ENCODE results near the gene LEKR1.

LEKR1 gene

GRCh38 chr3:157061265-157061664 lies 235.1 kb downstream of the LEKR1 start:
- Histone ChIP-seq H3K36me3 (ENCODE audit: control insufficient read depth in 5 of 5, insufficient read depth in 5 of 5, low read length in 5 of 5) (no peaks in the 10 kb centered on the region), H3K9me3 (ENCODE audit: control insufficient read depth in 5 of 5, low read length in 5 of 5) (no peaks in the 10 kb centered on the region), H3K9ac (ENCODE audit: low read length in 5 of 5) (no peak overlapping the region), H3K4me1 (ENCODE audit: control insufficient read depth in 5 of 5, insufficient read depth in 5 of 5, low read length in 5 of 5) (peaks cover 0 to 7% (median 0%) of the 10 kb centered on the region in 5 donors), H3K27me3 (ENCODE audit: control insufficient read depth in 5 of 5, insufficient read depth in 4 of 5, low read length in 5 of 5) (no peaks in the 10 kb centered on the region), H3K4me3 (ENCODE audit: low read depth in 1 of 5, low read length in 5 of 5) (no peak overlapping the region), H3K27ac (ENCODE audit: low read depth, low read length) (no peak overlapping the region)

DNA sequence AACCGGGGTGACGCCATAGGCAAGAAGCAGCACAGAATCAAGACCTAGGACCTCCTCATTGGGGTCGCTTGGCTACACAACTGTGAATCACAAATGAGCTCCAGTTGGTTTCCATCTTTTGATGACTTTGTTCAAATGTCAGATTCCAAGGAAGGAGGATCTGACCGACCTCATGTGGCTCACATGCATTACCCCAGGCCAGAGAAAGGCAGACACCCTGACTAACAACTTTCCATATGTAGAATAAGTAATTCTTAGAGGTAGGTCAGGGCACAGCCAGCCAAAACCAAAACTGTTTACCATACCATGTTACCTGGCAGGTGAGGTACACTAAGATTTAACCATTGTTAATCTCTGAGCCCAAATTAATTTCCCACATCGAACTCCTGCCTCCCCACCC lies 237.3 kb downstream of the LEKR1 start:
- Histone ChIP-seq H3K4me1 (ENCODE audit: control insufficient read depth in 5 of 5, insufficient read depth in 5 of 5, low read length in 5 of 5) (peaks cover 0 to 7% (median 0%) of the 10 kb centered on the region in 5 donors), H3K36me3 (ENCODE audit: control insufficient read depth in 5 of 5, insufficient read depth in 5 of 5, low read length in 5 of 5) (no peaks in the 10 kb centered on the region), H3K9ac (ENCODE audit: low read length in 5 of 5) (no peak overlapping the region), H3K4me3 (ENCODE audit: low read depth in 1 of 5, low read length in 5 of 5) (no peak overlapping the region), H3K9me3 (ENCODE audit: control insufficient read depth in 5 of 5, low read length in 5 of 5) (no peaks in the 10 kb centered on the region), H3K27ac (ENCODE audit: low read depth, low read length) (no peak overlapping the region), H3K27me3 (ENCODE audit: control insufficient read depth in 5 of 5, insufficient read depth in 4 of 5, low read length in 5 of 5) (no peaks in the 10 kb centered on the region)

GRCh38 chr3:157063926-157064325 lies 237.8 kb downstream of the LEKR1 start:
- Histone ChIP-seq H3K27me3 (ENCODE audit: control insufficient read depth in 5 of 5, insufficient read depth in 4 of 5, low read length in 5 of 5) (no peaks in the 10 kb centered on the region), H3K9me3 (ENCODE audit: control insufficient read depth in 5 of 5, low read length in 5 of 5) (no peaks in the 10 kb centered on the region), H3K36me3 (ENCODE audit: control insufficient read depth in 5 of 5, insufficient read depth in 5 of 5, low read length in 5 of 5) (no peaks in the 10 kb centered on the region), H3K4me3 (ENCODE audit: low read depth in 1 of 5, low read length in 5 of 5) (no peak overlapping the region), H3K4me1 (ENCODE audit: control insufficient read depth in 5 of 5, insufficient read depth in 5 of 5, low read length in 5 of 5) (peaks cover 0 to 7% (median 0%) of the 10 kb centered on the region in 5 donors), H3K9ac (ENCODE audit: low read length in 5 of 5) (no peak overlapping the region), H3K27ac (ENCODE audit: low read depth, low read length) (no peak overlapping the region)

DNA sequence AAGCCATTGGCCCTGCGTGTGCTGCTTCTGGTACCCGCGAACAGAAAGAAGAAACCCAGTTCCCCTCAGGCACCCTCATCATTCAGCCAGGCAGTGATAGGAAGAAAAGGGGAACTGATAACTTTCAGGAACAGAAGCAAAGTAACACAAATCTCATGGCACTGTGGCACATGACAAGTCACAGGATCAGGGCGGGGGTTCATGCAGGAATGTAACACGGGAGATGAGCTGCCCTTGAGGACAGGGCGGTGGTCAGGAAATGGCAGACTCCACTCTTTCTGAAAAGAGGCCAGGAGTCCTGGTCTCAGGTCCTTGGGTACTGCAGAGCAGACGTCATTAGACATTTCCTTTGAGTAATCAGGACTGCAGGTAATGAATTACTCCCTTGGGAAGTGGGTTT lies 238.2 kb downstream of the LEKR1 start:
- Histone ChIP-seq H3K9ac (ENCODE audit: low read length in 5 of 5) (no peak overlapping the region), H3K27ac (ENCODE audit: low read depth, low read length) (no peak overlapping the region), H3K4me3 (ENCODE audit: low read depth in 1 of 5, low read length in 5 of 5) (no peak overlapping the region), H3K36me3 (ENCODE audit: control insufficient read depth in 5 of 5, insufficient read depth in 5 of 5, low read length in 5 of 5) (no peaks in the 10 kb centered on the region), H3K27me3 (ENCODE audit: control insufficient read depth in 5 of 5, insufficient read depth in 4 of 5, low read length in 5 of 5) (no peaks in the 10 kb centered on the region), H3K4me1 (ENCODE audit: control insufficient read depth in 5 of 5, insufficient read depth in 5 of 5, low read length in 5 of 5) (peaks cover 0 to 7% (median 0%) of the 10 kb centered on the region in 5 donors), H3K9me3 (ENCODE audit: control insufficient read depth in 5 of 5, low read length in 5 of 5) (no peaks in the 10 kb centered on the region)

DNA sequence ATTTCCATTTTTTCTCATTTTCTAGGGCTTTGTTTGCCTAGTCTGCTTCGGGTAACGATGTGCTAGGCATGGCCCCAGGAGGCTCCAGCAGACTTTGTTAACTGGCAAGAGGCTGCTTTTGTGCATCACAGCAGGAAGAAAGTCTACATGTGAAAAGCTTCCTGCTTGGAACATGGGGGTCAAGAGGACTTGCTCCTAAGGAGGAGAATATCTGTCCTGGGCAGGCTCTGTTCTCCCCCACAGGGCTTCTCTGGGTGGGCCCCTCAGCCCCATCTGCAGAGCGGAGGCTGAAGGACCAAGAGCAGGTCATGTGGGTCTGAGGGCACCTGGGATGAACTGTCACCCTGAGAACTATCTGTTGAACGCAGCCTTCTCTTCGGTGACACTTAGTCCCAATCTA lies 239.0 kb downstream of the LEKR1 start:
- H3K36me3 ChIP-seq (ENCODE audit: control insufficient read depth in 5 of 5, insufficient read depth in 5 of 5, low read length in 5 of 5), result no peaks in the 10 kb centered on the region
- H3K27ac ChIP-seq (ENCODE audit: low read depth, low read length), result no peak overlapping the region
- H3K9me3 ChIP-seq (ENCODE audit: control insufficient read depth in 5 of 5, low read length in 5 of 5), result no peaks in the 10 kb centered on the region
- peaks cover 0 to 11% (median 4%) of the 10 kb centered on the region in 5 donors for H3K4me1 ChIP-seq (ENCODE audit: control insufficient read depth in 5 of 5, insufficient read depth in 5 of 5, low read length in 5 of 5)
- H3K4me3 ChIP-seq (ENCODE audit: low read depth in 1 of 5, low read length in 5 of 5), result no peak overlapping the region
- H3K27me3 ChIP-seq (ENCODE audit: control insufficient read depth in 5 of 5, insufficient read depth in 4 of 5, low read length in 5 of 5), result no peaks in the 10 kb centered on the region
- H3K9ac ChIP-seq (ENCODE audit: low read length in 5 of 5), result no peak overlapping the region

- H3K4me3 ChIP-seq (ENCODE audit: low read depth in 1 of 5, low read length in 5 of 5), result no peak overlapping the region
- no peak overlapping the region for H3K27ac ChIP-seq (ENCODE audit: low read depth, low read length)
- no peak overlapping the region for H3K9ac ChIP-seq (ENCODE audit: low read length in 5 of 5)
Measured at GRCh38 chr3:157066335-157067098, 240.4 kb downstream of the LEKR1 start.

GRCh38 chr3:157067114-157067513 lies 241.0 kb downstream of the LEKR1 start:
- Histone ChIP-seq H3K4me3 (ENCODE audit: low read depth in 1 of 5, low read length in 5 of 5) (no peak overlapping the region), H3K27me3 (ENCODE audit: control insufficient read depth in 5 of 5, insufficient read depth in 4 of 5, low read length in 5 of 5) (no peaks in the 10 kb centered on the region), H3K27ac (ENCODE audit: low read depth, low read length) (no peak overlapping the region), H3K9ac (ENCODE audit: low read length in 5 of 5) (no peak overlapping the region), H3K4me1 (ENCODE audit: control insufficient read depth in 5 of 5, insufficient read depth in 5 of 5, low read length in 5 of 5) (peaks cover 0 to 13% (median 4%) of the 10 kb centered on the region in 5 donors), H3K36me3 (ENCODE audit: control insufficient read depth in 5 of 5, insufficient read depth in 5 of 5, low read length in 5 of 5) (no peaks in the 10 kb centered on the region), H3K9me3 (ENCODE audit: control insufficient read depth in 5 of 5, low read length in 5 of 5) (no peaks in the 10 kb centered on the region)

More at GRCh38 chr3:157066335-157067098, 240.4 kb downstream of the LEKR1 start:
- Histone ChIP-seq H3K36me3 (ENCODE audit: control insufficient read depth in 5 of 5, insufficient read depth in 5 of 5, low read length in 5 of 5) (no peaks in the 10 kb centered on the region), H3K27me3 (ENCODE audit: control insufficient read depth in 5 of 5, insufficient read depth in 4 of 5, low read length in 5 of 5) (no peaks in the 10 kb centered on the region), H3K9me3 (ENCODE audit: control insufficient read depth in 5 of 5, low read length in 5 of 5) (no peaks in the 10 kb centered on the region), H3K4me1 (ENCODE audit: control insufficient read depth in 5 of 5, insufficient read depth in 5 of 5, low read length in 5 of 5) (peaks cover 0 to 13% (median 4%) of the 10 kb centered on the region in 5 donors)

GRCh38 chr3:157069406-157069805 lies 243.3 kb downstream of the LEKR1 start:
- Histone ChIP-seq H3K9me3 (ENCODE audit: control insufficient read depth in 5 of 5, low read length in 5 of 5) (no peaks in the 10 kb centered on the region), H3K27me3 (ENCODE audit: control insufficient read depth in 5 of 5, insufficient read depth in 4 of 5, low read length in 5 of 5) (no peaks in the 10 kb centered on the region), H3K27ac (ENCODE audit: low read depth, low read length) (no peak overlapping the region), H3K4me1 (ENCODE audit: control insufficient read depth in 5 of 5, insufficient read depth in 5 of 5, low read length in 5 of 5) (peaks cover 0 to 9% (median 4%) of the 10 kb centered on the region in 5 donors), H3K36me3 (ENCODE audit: control insufficient read depth in 5 of 5, insufficient read depth in 5 of 5, low read length in 5 of 5) (no peaks in the 10 kb centered on the region), H3K4me3 (ENCODE audit: low read depth in 1 of 5, low read length in 5 of 5) (no peak overlapping the region), H3K9ac (ENCODE audit: low read length in 5 of 5) (no peak overlapping the region)

DNA sequence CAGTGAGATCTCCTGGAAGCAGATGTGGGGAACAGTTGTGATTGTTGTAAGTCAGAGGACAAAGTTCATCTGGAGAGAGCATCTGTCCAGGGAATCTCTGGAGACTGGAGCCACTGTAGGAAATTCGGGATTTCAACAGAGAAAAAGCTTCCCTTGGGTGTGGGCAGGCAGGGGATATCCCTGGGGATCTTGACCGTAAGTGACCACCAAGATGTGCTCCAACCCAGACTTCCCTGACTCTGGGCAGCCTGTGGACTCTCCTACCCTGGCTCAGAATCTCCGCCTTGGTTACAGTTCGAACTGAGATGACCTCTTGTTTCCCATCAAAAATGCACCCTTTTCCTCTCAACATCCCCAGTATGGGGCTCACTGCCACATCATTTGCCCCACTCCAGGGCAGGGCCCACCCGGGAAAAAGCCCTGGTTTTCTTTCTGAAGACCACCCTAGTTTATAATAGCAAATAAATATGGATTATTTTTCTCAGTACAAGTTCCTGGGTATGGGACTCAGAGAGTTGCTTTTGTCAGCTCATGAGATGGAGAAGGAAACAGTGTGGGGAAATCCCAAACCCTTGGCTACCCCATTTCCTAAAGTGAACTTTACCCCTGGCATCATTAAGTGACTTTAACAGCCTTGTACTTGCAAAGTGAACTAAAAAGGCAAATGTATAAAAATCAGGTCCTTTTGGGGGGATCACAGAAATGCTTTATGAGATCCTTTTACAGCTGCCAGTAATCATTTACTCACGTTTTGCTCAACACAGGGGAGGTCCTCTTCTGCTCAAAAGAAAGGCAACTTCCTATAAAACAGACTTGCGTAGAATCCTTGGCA lies 243.9 kb downstream of the LEKR1 start:
- Histone ChIP-seq H3K4me3 (ENCODE audit: low read depth in 1 of 5, low read length in 5 of 5) (no peak overlapping the region), H3K9ac (ENCODE audit: low read length in 5 of 5) (no peak overlapping the region), H3K27ac (ENCODE audit: low read depth, low read length) (peak overlapping the region; percentile 28), H3K4me1 (ENCODE audit: control insufficient read depth in 5 of 5, insufficient read depth in 5 of 5, low read length in 5 of 5) (peaks cover 0 to 6% (median 4%) of the 10 kb centered on the region in 5 donors), H3K36me3 (ENCODE audit: control insufficient read depth in 5 of 5, insufficient read depth in 5 of 5, low read length in 5 of 5) (no peaks in the 10 kb centered on the region), H3K27me3 (ENCODE audit: control insufficient read depth in 5 of 5, insufficient read depth in 4 of 5, low read length in 5 of 5) (no peaks in the 10 kb centered on the region), H3K9me3 (ENCODE audit: control insufficient read depth in 5 of 5, low read length in 5 of 5) (no peaks in the 10 kb centered on the region)

GRCh38 chr3:157070678-157070999 lies 244.5 kb downstream of the LEKR1 start:
- Histone ChIP-seq H3K36me3 (ENCODE audit: control insufficient read depth in 5 of 5, insufficient read depth in 5 of 5, low read length in 5 of 5) (no peaks in the 10 kb centered on the region), H3K4me1 (ENCODE audit: control insufficient read depth in 5 of 5, insufficient read depth in 5 of 5, low read length in 5 of 5) (peaks cover 0 to 9% (median 4%) of the 10 kb centered on the region in 5 donors), H3K27me3 (ENCODE audit: control insufficient read depth in 5 of 5, insufficient read depth in 4 of 5, low read length in 5 of 5) (no peaks in the 10 kb centered on the region), H3K9me3 (ENCODE audit: control insufficient read depth in 5 of 5, low read length in 5 of 5) (no peaks in the 10 kb centered on the region), H3K4me3 (ENCODE audit: low read depth in 1 of 5, low read length in 5 of 5) (no peak overlapping the region), H3K27ac (ENCODE audit: low read depth, low read length) (no peak overlapping the region), H3K9ac (ENCODE audit: low read length in 5 of 5) (no peak overlapping the region)
